Lower leg skin (tissue), 4 donors: ENCODE measurements around the gene TRIP11. TPM values are rescaled to one million over a fixed set of nuclear protein-coding genes. Genes with fewer than 3 reads are reported as not detected.
A peak's percentile ranks its signal among the peaks of the same experiment; 100 is the strongest.

ENCODE experiments used
- DNase-seq, 2 donors: peaks; one replicate each; pipeline ENCODE4 v3.0.0-alpha.2; 2019; ENCODE audit warnings: low spot score in 2 of 2
- H3K4me3 ChIP-seq: fragments of 200-600 bp; sonication (generic); 2 replicates; pipeline ENCODE4 v1.5.1; 2017; ENCODE audit warnings: mild to moderate bottlenecking, low read depth; ENCODE audit not compliant: poor library complexity, severe bottlenecking
- CTCF ChIP-seq, 3 donors: fragments of 450-650 bp; IDR thresholded peaks; one replicate each; pipeline ENCODE4 v1.5.1; 2016; ENCODE audit warnings: antibody characterized with exemption in 3 of 3, mild to moderate bottlenecking in 3 of 3, moderate library complexity in 2 of 3
- POLR2A ChIP-seq, 2 donors: fragments of 450-650 bp; IDR thresholded peaks; one replicate each; pipeline ENCODE4 v1.6.1; 2016 to 2017; ENCODE audit warnings: antibody characterized with exemption in 2 of 2, mild to moderate bottlenecking in 1 of 2, moderate library complexity in 1 of 2
- WGBS, 2 donors: methylation state at CpG; one replicate each; pipeline ENCODE4 v1.1.5; 2018; 5-methylcytosine and 5-hydroxymethylcytosine counted together
- intact Hi-C: fragments of 100-400 bp; cut with DNase I; formaldehyde crosslinking; loops from one replicate; pipeline ENCODE4 v1.15.0; 2023; ENCODE audit warnings: low total_unique reads
- total RNA-seq, 4 donors: library from RNA; depleted of rRNA; stranded (reverse); fragments of >200 nt; gene quantifications; one replicate each; pipeline ENCODE4 v1.1.0, GENCODE V29; 2016

The TRIP11 gene
- total RNA-seq, 4 donors from 2014 or later = 18.5 to 37.0 (median 28.8) TPM

- no peak for TF ChIP-seq CTCF (IDR thresholded peaks at IDR 0.05)
- intact Hi-C loops = no loop called here
- peak overlapping the region; percentile 45 for H3K4me3 ChIP-seq
- 5 to 10% methylated on average over 38 of the region's 38 CpGs for WGBS, 2 donors
- DNase-seq = peak; percentile 22 to 87
These were observed 93.0 kb downstream of the TRIP11 start for GRCh38 chr14:91946622-91947474.

- no peak for TF ChIP-seq POLR2A (IDR thresholded peaks at IDR 0.05)
- TF ChIP-seq CTCF (IDR thresholded peaks at IDR 0.05) = no peak
- DNase-seq = peak in 1 of 2 donors; percentile 56
- 42 to 49% methylated on average over 10 of the region's 10 CpGs for WGBS, 2 donors
- intact Hi-C loops = no loop called here
- H3K4me3 ChIP-seq = peak overlapping the region; percentile 45
These were observed 93.9 kb downstream of the TRIP11 start for GRCh38 chr14:91945751-91946621.

GRCh38 chr14:91942946-91943345 is 96.9 kb downstream of the TRIP11 start:
- DNase-seq = peak in 1 of 2 donors; percentile 50
- H3K4me3 ChIP-seq = no peak overlapping the region
- intact Hi-C loops = no loop called here
- 91 to 95% methylated on average over 9 of the region's 9 CpGs for WGBS, 2 donors
- no peak for TF ChIP-seq CTCF (IDR thresholded peaks at IDR 0.05)
- TF ChIP-seq POLR2A (IDR thresholded peaks at IDR 0.05) = no peak

GRCh38 chr14:91942128-91942527 is 97.7 kb downstream of the TRIP11 start:
- peak in 1 of 2 donors; percentile 21 for DNase-seq
- intact Hi-C loops = no loop called here
- WGBS, 2 donors = 33 to 44% methylated on average over 1 of the region's 1 CpG
- no peak overlapping the region for H3K4me3 ChIP-seq
- TF ChIP-seq CTCF (IDR thresholded peaks at IDR 0.05) = no peak
- TF ChIP-seq POLR2A (IDR thresholded peaks at IDR 0.05) = no peak

- no peak for DNase-seq
- TF ChIP-seq POLR2A (IDR thresholded peaks at IDR 0.05) = no peak
- TF ChIP-seq CTCF (IDR thresholded peaks at IDR 0.05) = no peak
- 92 to 93% methylated on average over 3 of the region's 3 CpGs for WGBS, 2 donors
- H3K4me3 ChIP-seq = no peak overlapping the region
- intact Hi-C loops = no loop called here
These were observed 99.7 kb downstream of the TRIP11 start for GRCh38 chr14:91940209-91940608.
